ENCODE measurements around the gene RNF40. TPM values are rescaled to one million over a fixed set of nuclear protein-coding genes. Genes with fewer than 3 reads are reported as not detected.

RNF40 gene
- total and polyA plus RNA-seq, 2 of the 8 experiments (the other 6 are each of a cell fraction or from before 2014, with no cell fraction given) = 38.5 to 68.7 TPM

DNA sequence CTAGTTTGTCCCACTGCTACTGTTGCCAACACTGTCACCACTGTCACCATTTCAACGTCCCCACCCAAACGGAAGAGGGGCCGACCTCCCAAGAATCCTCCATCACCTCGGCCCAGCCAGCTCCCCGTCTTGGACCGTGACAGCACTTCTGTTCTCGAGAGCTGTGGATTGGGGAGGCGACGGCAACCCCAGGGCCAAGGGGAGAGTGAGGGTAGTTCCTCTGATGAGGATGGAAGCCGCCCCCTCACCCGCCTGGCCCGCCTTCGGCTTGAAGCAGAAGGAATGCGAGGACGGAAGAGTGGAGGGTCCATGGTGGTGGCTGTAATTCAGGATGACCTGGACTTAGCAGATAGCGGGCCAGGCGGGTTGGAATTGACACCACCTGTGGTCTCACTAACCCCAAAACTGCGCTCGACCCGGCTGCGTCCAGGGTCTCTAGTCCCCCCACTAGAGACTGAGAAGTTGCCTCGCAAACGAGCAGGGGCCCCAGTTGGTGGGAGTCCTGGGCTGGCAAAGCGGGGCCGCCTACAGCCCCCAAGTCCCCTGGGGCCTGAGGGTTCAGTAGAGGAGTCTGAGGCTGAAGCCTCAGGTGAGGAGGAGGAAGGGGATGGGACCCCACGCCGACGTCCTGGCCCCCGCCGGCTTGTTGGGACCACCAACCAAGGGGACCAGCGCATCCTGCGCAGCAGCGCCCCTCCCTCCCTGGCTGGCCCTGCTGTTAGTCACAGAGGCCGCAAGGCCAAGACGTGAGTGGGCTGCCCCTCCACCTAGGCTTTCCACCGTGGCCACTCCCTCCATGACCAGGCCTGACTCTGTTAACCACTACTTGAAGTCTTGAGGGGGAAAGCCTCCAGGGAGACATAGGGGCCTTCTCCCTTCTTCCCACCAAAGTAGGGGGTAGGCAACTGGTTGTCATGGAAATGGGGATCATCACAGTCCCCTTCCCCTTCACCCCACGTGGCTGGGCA, 22.9 kb upstream of the RNF40 start:
- Histone ChIP-seq H2BK20ac (ENCODE audit: low read length) (no peak overlapping the region), H3K4me1 (replicated peaks in 1 of 4; ENCODE audit: control insufficient read depth in 3 of 4, insufficient read depth in 4 of 4, low read length in 3 of 4) (peaks cover 0 to 7% (median 2%) of the 10 kb centered on the region in 4 experiments; a peak in 5 of 7 replicates), H2BK120ac (replicated peaks; ENCODE audit: low read depth, low read length) (no peak overlapping the region), H3K4ac (replicated peaks; ENCODE audit: insufficient read length, low read depth, low read length) (no peak overlapping the region), H3K9me3 (ENCODE audit: insufficient read depth in 2 of 2, low read depth in 1 of 2, low read length in 1 of 2) (no peaks in the 10 kb centered on the region), H3K4me2 (ENCODE audit: insufficient read depth in 1 of 2, low read depth in 2 of 2, low read length in 2 of 2) (0 out of 4 replicates have a peak overlapping the region, but pooled peaks of 1 of the 2 experiments have one; percentile 11), H3K9ac (replicated peaks in 1 of 4; ENCODE audit: extremely low read depth in 1 of 4, low read depth in 3 of 4, low read length in 3 of 4) (0 out of 7 replicates have a peak overlapping the region, but pooled peaks of 1 of the 4 experiments have one; percentile 31), H4K91ac (replicated peaks; ENCODE audit: insufficient read length, low read length) (no peak overlapping the region), H3K14ac (ENCODE audit: insufficient read length) (no peak overlapping the region), H4K8ac (ENCODE audit: extremely low read depth, insufficient read depth, low read length) (no peak overlapping the region), H3K79me1 (ENCODE audit: low read depth, low read length) (no peaks in the 10 kb centered on the region), H3K56ac (replicated peaks; ENCODE audit: insufficient read length, low read depth, low read length) (no peak overlapping the region), H2BK12ac (ENCODE audit: low read depth, low read length) (no peak overlapping the region), H3K36me3 (ENCODE audit: control insufficient read depth in 2 of 4, insufficient read depth in 4 of 4, low read length in 3 of 4) (peaks cover 13 to 45% (median 36%) of the 10 kb centered on the region in 4 experiments), H2AFZ (ENCODE audit: low read length) (no peak overlapping the region), H3K23me2 (ENCODE audit: low read depth, low read length) (no peaks in the 10 kb centered on the region; the same call in 1 of the 2 replicates), H3K79me2 (ENCODE audit: control insufficient read depth in 1 of 2, insufficient read depth in 2 of 2, low read length in 2 of 2) (no peaks in the 10 kb centered on the region), H2AK5ac (ENCODE audit: low read depth, low read length) (no peak overlapping the region), H3K4me3 (ENCODE audit: extremely low read depth in 1 of 4, insufficient read depth in 2 of 4, low read depth in 3 of 4, low read length in 4 of 4) (no peak overlapping the region), H4K5ac (ENCODE audit: insufficient read length, low read depth, low read length) (no peak overlapping the region), H2BK15ac (ENCODE audit: low read length) (no peak overlapping the region), H4K20me1 (replicated peaks in 1 of 2; ENCODE audit: control insufficient read depth in 1 of 2, insufficient read depth in 2 of 2, low read length in 2 of 2) (peaks cover 2 to 6% of the 10 kb centered on the region in 2 experiments), H3K27me3 (replicated peaks in 1 of 4; ENCODE audit: control insufficient read depth in 3 of 4, extremely low read depth in 1 of 4, insufficient read depth in 3 of 4, low read length in 3 of 4) (no peaks in the 10 kb centered on the region; a peak in 1 of 7 replicates), H3K27ac (ENCODE audit: low read depth, low read length) (no peak overlapping the region; the same call in 1 of the 2 replicates), H2BK5ac (ENCODE audit: low read depth, low read length) (no peak overlapping the region), H3K23ac (ENCODE audit: insufficient read length) (no peak overlapping the region), H3K18ac (ENCODE audit: extremely low read depth, low read length) (no peak overlapping the region)
- no peak for FAIRE-seq
- TF ChIP-seq RXRA (IDR thresholded peaks at IDR 0.05; ENCODE audit: insufficient read depth, low read depth, low read length) (no peak), ZNF274 (IDR thresholded peaks at IDR 0.05; ENCODE audit: borderline replicate concordance, extremely low read depth, low read length) (no peak), RBBP5 (IDR thresholded peaks at IDR 0.05; ENCODE audit: borderline replicate concordance, low read depth, low read length) (no peak), BRCA1 (IDR thresholded peaks at IDR 0.05; ENCODE audit: low read depth, low read length) (no peak), CHD1 (IDR thresholded peaks at IDR 0.05; ENCODE audit: low read depth, low read length) (no peak), SIX5 (IDR thresholded peaks at IDR 0.05; ENCODE audit: low read depth, low read length) (no peak), POU5F1 (IDR thresholded peaks at IDR 0.05; ENCODE audit: low read depth, low read length) (no peak)
- TF ChIP-seq, protein P1, sequence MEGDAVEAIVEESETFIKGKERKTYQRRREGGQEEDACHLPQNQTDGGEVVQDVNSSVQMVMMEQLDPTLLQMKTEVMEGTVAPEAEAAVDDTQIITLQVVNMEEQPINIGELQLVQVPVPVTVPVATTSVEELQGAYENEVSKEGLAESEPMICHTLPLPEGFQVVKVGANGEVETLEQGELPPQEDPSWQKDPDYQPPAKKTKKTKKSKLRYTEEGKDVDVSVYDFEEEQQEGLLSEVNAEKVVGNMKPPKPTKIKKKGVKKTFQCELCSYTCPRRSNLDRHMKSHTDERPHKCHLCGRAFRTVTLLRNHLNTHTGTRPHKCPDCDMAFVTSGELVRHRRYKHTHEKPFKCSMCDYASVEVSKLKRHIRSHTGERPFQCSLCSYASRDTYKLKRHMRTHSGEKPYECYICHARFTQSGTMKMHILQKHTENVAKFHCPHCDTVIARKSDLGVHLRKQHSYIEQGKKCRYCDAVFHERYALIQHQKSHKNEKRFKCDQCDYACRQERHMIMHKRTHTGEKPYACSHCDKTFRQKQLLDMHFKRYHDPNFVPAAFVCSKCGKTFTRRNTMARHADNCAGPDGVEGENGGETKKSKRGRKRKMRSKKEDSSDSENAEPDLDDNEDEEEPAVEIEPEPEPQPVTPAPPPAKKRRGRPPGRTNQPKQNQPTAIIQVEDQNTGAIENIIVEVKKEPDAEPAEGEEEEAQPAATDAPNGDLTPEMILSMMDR (IDR thresholded peaks at IDR 0.05; ENCODE audit: control extremely low read depth in 1 of 3, insufficient read depth in 1 of 3, low read depth in 1 of 3, low read length in 3 of 3) = no peak
- POLR2A ChIA-PET (ENCODE audit: partially characterized antibody) = interaction anchor here (1.2 to 4.1 kb wide), 6 partner anchors 9 to 38 kb away, joined by 5 to 31 read pairs (median 10); partner anchors contain the start of gene PHKG2
- DNase-seq (ENCODE audit: low read depth in 1 of 2, low spot score in 2 of 2) = no peak
- WGBS, 2 experiments (ENCODE audit: extremely low coverage in 1 of 2, insufficient coverage in 1 of 2, insufficient read length in 1 of 2, insufficient replicate concordance in 2 of 2, low coverage in 1 of 2, low lambda C conversion rate in 2 of 2, missing lambda C conversion rate in 1 of 2) = 92% methylated on average over 26 of the region's 37 CpGs; no CpG with 5 or more reads in 1 of the 2 experiments
- CTCF ChIA-PET (ENCODE audit: partially characterized antibody) = no interaction called here

Data from H1 (cell line).